ENCODE data around the gene BCAS4.

- TF ChIP-seq, protein P1, sequence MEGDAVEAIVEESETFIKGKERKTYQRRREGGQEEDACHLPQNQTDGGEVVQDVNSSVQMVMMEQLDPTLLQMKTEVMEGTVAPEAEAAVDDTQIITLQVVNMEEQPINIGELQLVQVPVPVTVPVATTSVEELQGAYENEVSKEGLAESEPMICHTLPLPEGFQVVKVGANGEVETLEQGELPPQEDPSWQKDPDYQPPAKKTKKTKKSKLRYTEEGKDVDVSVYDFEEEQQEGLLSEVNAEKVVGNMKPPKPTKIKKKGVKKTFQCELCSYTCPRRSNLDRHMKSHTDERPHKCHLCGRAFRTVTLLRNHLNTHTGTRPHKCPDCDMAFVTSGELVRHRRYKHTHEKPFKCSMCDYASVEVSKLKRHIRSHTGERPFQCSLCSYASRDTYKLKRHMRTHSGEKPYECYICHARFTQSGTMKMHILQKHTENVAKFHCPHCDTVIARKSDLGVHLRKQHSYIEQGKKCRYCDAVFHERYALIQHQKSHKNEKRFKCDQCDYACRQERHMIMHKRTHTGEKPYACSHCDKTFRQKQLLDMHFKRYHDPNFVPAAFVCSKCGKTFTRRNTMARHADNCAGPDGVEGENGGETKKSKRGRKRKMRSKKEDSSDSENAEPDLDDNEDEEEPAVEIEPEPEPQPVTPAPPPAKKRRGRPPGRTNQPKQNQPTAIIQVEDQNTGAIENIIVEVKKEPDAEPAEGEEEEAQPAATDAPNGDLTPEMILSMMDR (conservative IDR thresholded peaks at IDR 0.05), result no peak
- no peak for TF ChIP-seq ZFX (IDR thresholded peaks at IDR 0.05)
Observed at GRCh38 chr20:50828363-50829136, 33.7 kb downstream of the BCAS4 start.
